ENCODE measurements around the gene TXNIP. TPM values are rescaled to one million over a fixed set of nuclear protein-coding genes. Genes with fewer than 3 reads are reported as not detected.

TXNIP gene
- total RNA-seq, 2 donors from 2014 or later = 618 to 736 TPM

- WGBS = 9% methylated on average over 34 of the region's 36 CpGs
- peak overlapping the region; percentile 47 to 52 for H3K4me3 ChIP-seq
- peak; percentile 57 for DNase-seq (ENCODE audit: low spot score)
- peaks cover 5% of the 10 kb centered on the region for H3K4me1 ChIP-seq (replicated peaks)
- peak overlapping the region; percentile 84 for H3K27ac ChIP-seq
- no peaks in the 10 kb centered on the region for H3K36me3 ChIP-seq
- H3K27me3 ChIP-seq (replicated peaks; ENCODE audit: insufficient read depth) = no peaks in the 10 kb centered on the region
- no peak for TF ChIP-seq POLR2A (IDR thresholded peaks at IDR 0.05)
- TF ChIP-seq POLR2AphosphoS5 (IDR thresholded peaks at IDR 0.05) = no peak
- TF ChIP-seq CTCF (IDR thresholded peaks at IDR 0.05) = no peak
- H3K9me3 ChIP-seq = no peaks in the 10 kb centered on the region
- intact Hi-C loops (cut with DNase I) = loop anchor here (5.0 kb wide), 2 partner anchors 45 to 75 kb away; partner anchors contain the start of gene PEX11B
These were observed 33.9 kb downstream of the TXNIP start for GRCh38 chr1:145962157-145963102.

GRCh38 chr1:145961425-145962156 lies 34.8 kb downstream of the TXNIP start:
- Histone ChIP-seq H3K36me3 (no peaks in the 10 kb centered on the region), H3K27ac (peak overlapping the region; percentile 84), H3K4me3 (peak overlapping the region; percentile 47 to 52), H3K4me1 (replicated peaks) (peaks cover 5% of the 10 kb centered on the region), H3K27me3 (replicated peaks; ENCODE audit: insufficient read depth) (no peaks in the 10 kb centered on the region), H3K9me3 (no peaks in the 10 kb centered on the region)
- DNase-seq (ENCODE audit: low spot score) = no peak
- 2% methylated on average over 39 of the region's 57 CpGs for WGBS
- intact Hi-C loops (cut with DNase I) = loop anchor here (5.0 kb wide), 2 partner anchors 44 to 76 kb away; partner anchors contain the start of gene PEX11B
- TF ChIP-seq CTCF (IDR thresholded peaks at IDR 0.05) = no peak
- TF ChIP-seq POLR2AphosphoS5 (IDR thresholded peaks at IDR 0.05) = peak; percentile 11

GRCh38 chr1:145961109-145961424 lies 35.3 kb downstream of the TXNIP start:
- Histone ChIP-seq H3K27ac (peak overlapping the region; percentile 84), H3K4me1 (replicated peaks) (peaks cover 5% of the 10 kb centered on the region), H3K4me3 (peak overlapping the region; percentile 47 to 52), H3K36me3 (no peaks in the 10 kb centered on the region), H3K27me3 (replicated peaks; ENCODE audit: insufficient read depth) (no peaks in the 10 kb centered on the region), H3K9me3 (no peaks in the 10 kb centered on the region)
- no peak for TF ChIP-seq CTCF (IDR thresholded peaks at IDR 0.05)
- TF ChIP-seq POLR2A (IDR thresholded peaks at IDR 0.05) = no peak
- TF ChIP-seq POLR2AphosphoS5 (IDR thresholded peaks at IDR 0.05) = no peak
- intact Hi-C loops (cut with DNase I) = loop anchor here (5.0 kb wide), 2 partner anchors 44 to 76 kb away; partner anchors contain the start of gene PEX11B
- WGBS = 2% methylated on average over 18 of the region's 22 CpGs
- DNase-seq (ENCODE audit: low spot score) = no peak

GRCh38 chr1:145960468-145961108 lies 35.8 kb downstream of the TXNIP start:
- 3% methylated on average over 42 of the region's 44 CpGs for WGBS
- H3K27ac ChIP-seq = peak overlapping the region; percentile 84
- DNase-seq (ENCODE audit: low spot score) = peak; percentile 63
- intact Hi-C loops (cut with DNase I) = loop anchor here (5.0 kb wide), 2 partner anchors 43 to 77 kb away; partner anchors contain the start of gene PEX11B
- no peaks in the 10 kb centered on the region for H3K36me3 ChIP-seq
- H3K9me3 ChIP-seq = no peaks in the 10 kb centered on the region
- peak overlapping the region; percentile 47 to 52 for H3K4me3 ChIP-seq
- no peaks in the 10 kb centered on the region for H3K27me3 ChIP-seq (replicated peaks; ENCODE audit: insufficient read depth)
- H3K4me1 ChIP-seq (replicated peaks) = peaks cover 4% of the 10 kb centered on the region
- TF ChIP-seq POLR2AphosphoS5 (IDR thresholded peaks at IDR 0.05) (peak; percentile 70), CTCF (IDR thresholded peaks at IDR 0.05) (peak in 2 of 4 experiments; percentile 13 to 22), POLR2A (IDR thresholded peaks at IDR 0.05) (peak; percentile 46)

Data from prostate gland (tissue), 2 donors.